ENCODE results near the gene EML4.

GRCh38 chr2:42183775-42184174 lies 14.6 kb downstream of the EML4 start:
- TF ChIP-seq SNAPC5 (CRISPR knock-in tag; IDR thresholded peaks at IDR 0.05; ENCODE audit: borderline replicate concordance) = no peak
- TF ChIP-seq KAT2B (IDR thresholded peaks at IDR 0.05; ENCODE audit: borderline replicate concordance, low read depth, low read length) = no peak
- TF ChIP-seq CTCF (CRISPR knock-in tag; IDR thresholded peaks at IDR 0.05) = no peak

All from HepG2 (cell line).